HG03469 (cell line): Measurements from ENCODE around the gene PPFIBP1.
"Not testable (repeated sequence)": the region's sequence is repeated elsewhere in the genome, so short reads cannot be mapped to it uniquely, and the experiment has no call there.

Source experiments
- ATAC-seq: cut with Tn5 transposase; IDR thresholded peaks from one replicate; pipeline ENCODE4 v1.9.1; 2021; ENCODE audit warnings: mild to moderate bottlenecking, moderate library complexity, moderate number of reproducible peaks; ENCODE audit not compliant: unreplicated experiment

PPFIBP1 gene

GRCh38 chr12:27622436-27623195, 98.6 kb downstream of the PPFIBP1 start:
- ATAC-seq = no peak

DNA sequence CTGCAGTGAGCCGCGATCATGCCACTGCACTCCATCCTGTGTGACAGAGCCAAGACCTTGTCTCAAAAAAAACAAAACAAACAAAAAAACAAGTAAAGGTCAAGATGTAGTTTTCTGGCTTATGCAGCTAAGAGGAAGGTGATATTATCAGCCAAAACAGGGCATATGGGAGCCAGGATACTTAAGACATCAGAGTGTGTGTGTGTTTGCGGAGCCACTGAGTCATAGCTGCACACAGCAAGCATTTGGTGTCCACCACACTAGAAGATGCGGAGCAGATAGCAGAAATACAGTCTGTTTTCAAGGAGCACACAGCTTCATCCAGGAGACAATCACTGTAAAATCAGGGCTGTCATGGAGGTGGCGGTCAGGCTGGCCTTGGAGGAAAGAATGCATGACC, 99.6 kb downstream of the PPFIBP1 start:
- no peak for ATAC-seq

- ATAC-seq = no peak
These were observed 100.6 kb downstream of the PPFIBP1 start for GRCh38 chr12:27624586-27624985.

DNA sequence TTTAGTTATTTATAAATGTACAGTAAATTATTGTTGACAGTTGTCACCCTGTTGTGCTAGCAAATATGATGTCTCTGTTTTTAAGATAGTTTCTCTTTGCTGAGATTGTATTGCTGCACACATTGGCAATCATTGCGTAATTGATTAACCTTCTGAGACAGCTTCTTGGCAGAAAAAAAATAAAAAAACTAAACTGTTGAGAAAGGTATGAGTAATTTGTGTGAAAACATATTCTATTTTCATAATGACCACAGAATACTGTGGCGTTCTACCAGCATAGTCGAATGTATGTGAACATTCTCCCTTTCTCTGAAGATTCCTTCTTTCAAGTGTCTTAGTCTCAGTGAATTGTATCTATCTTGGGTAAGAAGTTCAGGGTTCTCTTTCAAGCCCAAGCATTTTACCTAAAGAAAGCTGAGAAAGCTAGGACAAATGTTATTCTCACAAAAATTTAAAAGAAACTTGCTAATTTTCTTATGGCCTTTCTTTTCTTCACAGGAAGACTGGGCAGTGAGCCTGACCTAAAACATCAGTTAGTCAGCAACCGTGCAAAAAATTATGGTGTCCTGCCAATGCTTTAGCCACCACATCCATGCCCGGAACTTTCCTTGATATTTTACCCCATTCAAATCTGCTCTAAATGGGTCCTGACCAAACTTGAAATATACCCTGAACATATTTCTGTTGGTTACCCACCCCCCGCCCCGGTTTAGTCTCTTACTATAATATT, 103.3 kb downstream of the PPFIBP1 start:
- ATAC-seq = peak; percentile 55

DNA sequence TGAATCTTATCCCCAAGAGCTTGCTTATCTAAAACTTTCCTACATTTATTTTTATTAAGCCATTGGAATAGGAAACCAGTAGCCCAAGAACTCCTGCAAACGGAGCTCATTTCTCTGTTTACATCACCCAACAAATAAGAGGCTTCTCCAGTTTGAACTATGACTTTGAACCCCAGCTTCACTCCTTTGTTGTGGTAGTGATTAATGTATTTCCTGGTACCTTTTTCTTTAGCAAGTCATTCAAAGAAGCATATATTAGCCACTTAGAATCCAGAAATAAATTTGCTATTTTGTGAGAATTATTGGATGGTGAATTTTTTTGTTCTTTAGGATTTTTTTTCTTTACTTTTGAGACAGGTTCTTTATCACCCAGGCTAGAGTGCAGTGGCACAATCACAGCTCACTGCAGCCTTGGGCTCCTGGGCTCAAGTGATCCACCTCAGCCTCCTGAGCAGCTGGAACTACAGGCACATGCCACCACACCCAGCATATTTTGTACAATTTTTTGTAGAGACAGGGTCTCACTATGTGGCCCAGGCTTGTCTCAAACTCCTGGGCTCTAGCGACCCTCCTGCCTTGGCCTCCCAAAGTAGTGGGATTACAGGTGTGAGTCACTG, 104.0 kb downstream of the PPFIBP1 start:
- ATAC-seq = not testable (repeated sequence)

DNA sequence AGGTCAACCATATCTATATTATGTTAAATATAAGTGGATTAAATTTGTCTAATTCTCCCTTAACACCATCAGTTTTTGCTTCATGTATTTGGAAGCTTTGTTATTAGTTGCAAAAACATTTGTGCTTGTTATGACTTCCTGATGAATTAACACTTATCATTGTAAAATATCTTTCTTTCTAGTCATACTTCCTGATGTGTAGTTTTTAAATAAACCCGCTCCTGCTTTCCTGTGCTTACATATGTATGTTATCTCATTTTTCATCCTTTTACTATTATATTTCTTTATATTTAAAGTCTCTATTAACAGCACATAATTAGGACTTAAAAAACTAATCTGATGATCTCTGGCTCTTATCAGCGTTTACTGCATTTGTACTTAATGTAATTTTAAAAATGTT, 106.2 kb downstream of the PPFIBP1 start:
- not testable (repeated sequence) for ATAC-seq

GRCh38 chr12:27631365-27631764, 107.4 kb downstream of the PPFIBP1 start:
- no peak for ATAC-seq

- no peak for ATAC-seq
These were observed 107.9 kb downstream of the PPFIBP1 start for GRCh38 chr12:27631813-27632491.

DNA sequence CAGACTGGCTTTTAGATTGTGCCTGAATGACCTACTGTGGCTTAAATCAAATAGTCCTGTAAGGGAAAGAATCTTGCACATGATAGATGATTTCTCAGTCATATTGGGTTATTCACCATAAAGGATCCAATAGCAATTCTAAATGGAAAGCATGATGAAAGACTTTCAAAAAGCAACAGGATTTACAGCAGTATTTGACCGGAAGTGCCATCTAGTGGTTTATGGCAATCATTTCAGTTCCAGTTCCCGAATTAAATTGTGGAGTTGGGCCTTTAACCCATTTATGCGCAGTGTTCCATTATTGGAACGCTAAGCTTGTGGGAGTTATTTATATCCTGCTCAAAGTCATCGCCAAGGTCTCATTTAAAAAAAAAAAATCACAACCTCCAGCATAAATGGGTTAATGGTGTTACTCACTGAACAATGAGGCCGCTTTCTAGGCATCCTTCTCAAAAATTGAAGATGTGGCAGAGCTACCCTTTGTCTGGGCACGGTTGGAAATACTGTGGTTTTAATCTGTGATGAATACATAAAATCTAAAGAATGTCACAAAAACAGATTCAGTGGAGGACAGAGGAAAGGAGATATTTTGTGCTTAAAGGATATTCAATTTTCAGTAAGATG, 111.5 kb downstream of the PPFIBP1 start:
- no peak for ATAC-seq

DNA sequence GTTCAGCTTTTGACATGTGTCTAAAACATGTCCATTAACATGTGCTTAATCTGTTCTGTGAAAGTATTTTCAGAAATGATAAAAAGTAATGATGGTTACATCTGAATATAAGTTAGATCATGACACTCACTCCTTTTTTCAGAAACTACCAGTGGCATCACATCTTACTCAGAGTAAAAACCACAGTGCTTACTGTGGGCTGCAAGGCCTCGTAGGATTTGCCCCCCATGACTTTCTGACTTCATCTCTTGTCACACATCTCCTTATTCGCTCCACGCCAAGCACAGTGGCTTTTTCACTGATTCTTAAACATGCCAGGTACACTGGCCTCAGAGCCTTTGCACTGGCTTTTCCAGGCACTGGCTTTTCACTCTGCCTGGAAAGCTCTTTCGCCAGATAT, 112.6 kb downstream of the PPFIBP1 start:
- not testable (repeated sequence) for ATAC-seq

GRCh38 chr12:27637524-27637923, 113.5 kb downstream of the PPFIBP1 start:
- no peak for ATAC-seq

- ATAC-seq = no peak
These were observed 115.3 kb downstream of the PPFIBP1 start for GRCh38 chr12:27639265-27639664.

DNA sequence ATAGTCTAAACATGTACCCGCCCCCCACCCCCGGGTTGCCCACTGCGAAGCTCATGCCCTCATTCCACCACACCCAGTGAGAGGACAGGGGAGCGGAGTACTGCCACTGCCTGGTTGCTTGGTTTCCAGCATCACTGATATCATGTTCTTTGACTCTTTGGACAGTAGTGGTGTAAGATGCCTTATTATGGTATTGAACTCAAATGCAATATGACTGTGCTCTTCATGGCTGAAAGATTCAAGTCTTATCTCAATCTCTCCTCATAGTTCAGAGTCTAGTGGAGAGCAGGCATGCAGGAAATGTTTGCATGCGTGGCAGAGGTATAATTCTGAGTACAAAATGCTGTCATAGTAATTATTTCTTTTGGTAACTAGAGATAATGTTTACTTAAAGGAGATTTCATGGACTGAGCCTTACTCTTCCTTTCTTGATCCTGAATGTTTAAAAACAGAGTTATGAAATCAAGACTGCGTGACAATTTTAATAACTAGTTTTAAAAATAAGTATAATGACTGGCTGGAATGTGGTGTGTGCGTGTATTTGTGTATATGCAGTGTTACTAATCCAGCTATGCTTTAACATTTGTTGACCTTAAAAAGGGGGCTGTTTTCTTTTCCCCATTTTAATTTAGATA, 116.7 kb downstream of the PPFIBP1 start:
- ATAC-seq = not testable (repeated sequence)

DNA sequence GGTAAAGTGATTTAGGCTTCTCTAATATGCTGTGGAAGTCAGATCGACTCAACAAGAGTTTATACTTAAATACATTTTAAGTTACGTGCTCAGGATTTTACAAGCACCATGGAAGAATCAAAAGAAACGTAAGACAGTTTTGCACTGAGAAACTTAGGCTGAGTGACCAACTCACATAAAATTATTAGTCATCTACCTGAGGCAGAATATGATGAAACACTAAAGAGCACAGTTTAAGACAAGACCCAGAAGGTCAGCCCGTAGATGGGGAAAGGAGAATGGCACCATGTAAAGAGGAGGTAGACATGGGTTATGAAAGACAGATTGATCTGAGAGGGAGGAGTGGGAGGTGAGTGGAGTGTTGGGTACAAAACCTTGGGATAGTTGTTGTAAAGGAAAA, 118.4 kb downstream of the PPFIBP1 start:
- not testable (repeated sequence) for ATAC-seq

GRCh38 chr12:27642892-27643291, 118.9 kb downstream of the PPFIBP1 start:
- not testable (repeated sequence) for ATAC-seq

GRCh38 chr12:27644158-27644845, 120.3 kb downstream of the PPFIBP1 start:
- ATAC-seq = no peak

DNA sequence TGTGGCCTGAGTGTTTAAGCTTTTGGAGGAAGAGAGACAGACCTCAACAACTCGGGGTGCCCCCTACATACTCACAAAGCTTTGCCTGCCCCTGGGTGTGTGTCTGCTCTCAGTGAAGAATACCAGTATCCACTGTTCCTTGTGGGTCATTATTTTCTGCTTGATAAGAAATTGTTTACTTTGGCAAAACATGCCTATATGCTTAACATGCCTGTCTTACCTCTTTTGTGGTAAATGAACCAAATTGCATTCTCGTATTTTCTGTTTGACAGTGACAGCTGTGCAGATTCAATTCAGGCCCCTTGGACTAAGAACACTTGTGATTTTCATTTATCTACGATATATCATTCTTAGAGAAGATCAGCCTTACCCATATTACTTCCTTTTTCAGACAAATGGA, 121.7 kb downstream of the PPFIBP1 start:
- no peak for ATAC-seq

DNA sequence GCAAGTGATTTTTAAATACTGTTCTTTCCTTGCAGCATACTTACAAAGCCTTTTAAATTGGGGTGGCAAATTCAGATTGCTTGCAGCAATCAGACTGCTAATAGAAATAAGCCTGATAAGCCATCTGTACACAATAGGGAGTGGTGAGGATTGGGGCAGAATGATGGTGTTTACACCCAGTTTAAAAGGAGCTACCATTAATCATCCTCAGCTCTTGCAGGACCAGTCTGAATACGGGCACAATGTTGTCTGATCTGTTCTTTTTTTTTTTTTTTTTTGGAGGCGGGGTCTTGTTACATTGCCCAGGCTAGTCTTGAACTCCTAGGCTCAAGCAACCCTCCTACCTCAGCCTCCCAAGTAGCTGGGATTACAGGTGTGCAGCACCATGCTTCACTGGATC, 122.1 kb downstream of the PPFIBP1 start:
- no peak for ATAC-seq

- ATAC-seq = no peak
These were observed 126.0 kb downstream of the PPFIBP1 start for GRCh38 chr12:27650011-27650410.

DNA sequence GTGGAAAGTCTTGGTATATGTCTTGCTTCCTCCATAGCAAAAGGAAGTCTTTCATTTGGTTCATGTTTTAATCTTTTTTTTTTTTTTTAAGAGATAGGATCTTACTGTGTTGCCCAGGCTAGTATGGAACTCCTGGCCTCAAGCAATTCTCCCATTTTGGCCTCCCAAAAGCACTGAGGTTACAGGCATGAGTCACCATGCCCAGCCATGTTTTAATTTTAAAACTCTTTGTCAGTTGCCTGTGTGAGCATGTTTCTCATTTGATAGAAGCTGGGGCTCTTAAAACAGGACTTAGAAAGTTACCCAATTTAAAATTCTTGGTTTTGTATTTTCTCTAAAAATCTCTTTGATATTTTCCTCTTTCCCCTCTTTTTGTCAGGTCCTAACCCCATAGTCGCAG, 127.2 kb downstream of the PPFIBP1 start:
- no peak for ATAC-seq
